ENCODE measurements around the gene WDR53.
A peak's percentile ranks its signal among the peaks of the same experiment; 100 is the strongest.

Gene WDR53

GRCh38 chr3:196544491-196544992, 23.8 kb downstream of the WDR53 start:
- no peak for TF ChIP-seq CTCF (IDR thresholded peaks at IDR 0.05; ENCODE audit: low read depth, low read length)
- no peak for DNase-seq (ENCODE audit: extremely low read depth, low read depth)

GRCh38 chr3:196541684-196542445, 26.5 kb downstream of the WDR53 start:
- no peak for TF ChIP-seq CTCF (IDR thresholded peaks at IDR 0.05; ENCODE audit: low read depth, low read length)
- no peak for DNase-seq (ENCODE audit: extremely low read depth, low read depth)

- TF ChIP-seq CTCF (IDR thresholded peaks at IDR 0.05; ENCODE audit: low read depth, low read length): peak; percentile 66
- DNase-seq (ENCODE audit: extremely low read depth, low read depth): no peak
These were observed 30.9 kb downstream of the WDR53 start for GRCh38 chr3:196537319-196537984.

GRCh38 chr3:196533260-196533681, 35.1 kb downstream of the WDR53 start:
- no peak for TF ChIP-seq CTCF (IDR thresholded peaks at IDR 0.05; ENCODE audit: low read depth, low read length)
- DNase-seq (ENCODE audit: extremely low read depth, low read depth): no peak

GRCh38 chr3:196531418-196531817, 36.9 kb downstream of the WDR53 start:
- no peak for DNase-seq (ENCODE audit: extremely low read depth, low read depth)
- no peak for TF ChIP-seq CTCF (IDR thresholded peaks at IDR 0.05; ENCODE audit: low read depth, low read length)

GRCh38 chr3:196528639-196529233, 39.6 kb downstream of the WDR53 start:
- TF ChIP-seq CTCF (IDR thresholded peaks at IDR 0.05; ENCODE audit: low read depth, low read length): peak; percentile 48
- DNase-seq (ENCODE audit: extremely low read depth, low read depth): no peak

GRCh38 chr3:196525141-196525540, 43.2 kb downstream of the WDR53 start:
- DNase-seq (ENCODE audit: extremely low read depth, low read depth): no peak
- no peak for TF ChIP-seq CTCF (IDR thresholded peaks at IDR 0.05; ENCODE audit: low read depth, low read length)

Measured in AG09319 (cell line).